H9 (cell line): ENCODE data around the gene VCAN. TPM values are rescaled to one million over a fixed set of nuclear protein-coding genes. Genes with fewer than 3 reads are reported as not detected.

Experiments used
- DNase-seq: peaks from one replicate; pipeline ENCODE4 v3.0.0-alpha.2; 2017
- H2AFZ ChIP-seq: one replicate; pipeline ENCODE4 v1.6.1; 2013; ENCODE audit warnings: mild to moderate bottlenecking, low read length, control low read depth, moderate library complexity
- H2AK5ac ChIP-seq: 2 replicates; pipeline ENCODE4 v1.6.1; 2013; ENCODE audit warnings: low read length, control low read depth, mixed read lengths; ENCODE audit not compliant: insufficient read length
- H2BK120ac ChIP-seq: one replicate; pipeline ENCODE4 v1.6.1; 2013; ENCODE audit warnings: low read depth, mild to moderate bottlenecking, low read length, control low read depth, inconsistent platforms; ENCODE audit not compliant: poor library complexity, severe bottlenecking
- H2BK12ac ChIP-seq: 2 replicates; pipeline ENCODE4 v1.6.1; 2013; ENCODE audit warnings: low read length, control low read depth, mixed read lengths, low read depth; ENCODE audit not compliant: insufficient read length
- H2BK15ac ChIP-seq: 2 replicates; pipeline ENCODE4 v1.6.1; 2013; ENCODE audit warnings: low read depth, low read length, control low read depth
- H2BK20ac ChIP-seq: one replicate; pipeline ENCODE4 v1.6.1; 2013; ENCODE audit warnings: low read depth, mild to moderate bottlenecking, low read length, control low read depth, inconsistent platforms; ENCODE audit not compliant: poor library complexity, severe bottlenecking
- H2BK5ac ChIP-seq: 2 replicates; pipeline ENCODE4 v1.6.1; 2013; ENCODE audit warnings: low read length, control low read depth, mixed read lengths; ENCODE audit not compliant: insufficient read length
- H3K14ac ChIP-seq: 2 replicates; pipeline ENCODE4 v1.6.1; 2013; ENCODE audit warnings: low read length, control low read depth; ENCODE audit not compliant: insufficient read depth
- H3K18ac ChIP-seq: 2 replicates; pipeline ENCODE4 v1.6.1; 2013; ENCODE audit warnings: low read depth, mild to moderate bottlenecking, mixed read lengths, low read length, control low read depth; ENCODE audit not compliant: insufficient read length
- H3K23ac ChIP-seq: 2 replicates; pipeline ENCODE4 v1.6.1; 2013; ENCODE audit warnings: low read length, control low read depth, mixed read lengths, low read depth; ENCODE audit not compliant: insufficient read length
- H3K23me2 ChIP-seq: 2 replicates; pipeline ENCODE4 v1.6.1; 2013; ENCODE audit warnings: low read depth, mild to moderate bottlenecking, mixed read lengths, low read length, control low read depth; ENCODE audit not compliant: insufficient read length, poor library complexity, severe bottlenecking
- H3K27ac ChIP-seq: 2 replicates; pipeline ENCODE4 v1.5.1; 2013; ENCODE audit warnings: low read length, control low read depth, mixed read lengths, low read depth; ENCODE audit not compliant: insufficient read length
- H3K27me3 ChIP-seq: 2 replicates; pipeline ENCODE4 v1.6.1; 2013; ENCODE audit warnings: low read length, control low read depth, inconsistent platforms; ENCODE audit not compliant: insufficient read depth
- H3K4ac ChIP-seq: 2 replicates; pipeline ENCODE4 v1.6.1; 2013; ENCODE audit warnings: low read depth, mild to moderate bottlenecking, control low read depth, inconsistent platforms, low read length, moderate library complexity
- H3K4me1 ChIP-seq: 2 replicates; pipeline ENCODE4 v1.6.1; 2013; ENCODE audit warnings: low read length, control low read depth, inconsistent platforms; ENCODE audit not compliant: insufficient read depth
- H3K4me2 ChIP-seq: 2 replicates; pipeline ENCODE4 v1.6.1; 2013; ENCODE audit warnings: low read length, control low read depth, mixed read lengths; ENCODE audit not compliant: insufficient read length, insufficient read depth
- H3K56ac ChIP-seq: 2 replicates; pipeline ENCODE4 v1.6.1; 2013; ENCODE audit warnings: low read depth, mild to moderate bottlenecking, mixed read lengths, low read length, control low read depth; ENCODE audit not compliant: insufficient read length
- H3K79me1 ChIP-seq: 2 replicates; pipeline ENCODE4 v1.6.1; 2013; ENCODE audit warnings: low read depth, mild to moderate bottlenecking, moderate library complexity, low read length, control low read depth, inconsistent platforms; ENCODE audit not compliant: insufficient read depth, poor library complexity, severe bottlenecking
- H3K79me2 ChIP-seq: 2 replicates; pipeline ENCODE4 v1.6.1; 2013; ENCODE audit warnings: low read length, control low read depth, inconsistent platforms; ENCODE audit not compliant: insufficient read depth
- H3K9ac ChIP-seq: 2 replicates; pipeline ENCODE4 v1.6.1; 2013; ENCODE audit warnings: low read length, control low read depth, mixed read lengths; ENCODE audit not compliant: insufficient read length; ENCODE audit errors: extremely low read depth
- H3K9me3 ChIP-seq: one replicate; pipeline ENCODE4 v1.6.1; 2013; ENCODE audit warnings: low read depth, low read length, inconsistent platforms; ENCODE audit not compliant: control insufficient read depth
- H3T11ph ChIP-seq: one replicate; pipeline ENCODE4 v1.6.1; 2013; ENCODE audit warnings: mild to moderate bottlenecking, low read length, control low read depth, inconsistent platforms
- H4K20me1 ChIP-seq: one replicate; pipeline ENCODE4 v1.6.1; 2013; ENCODE audit not compliant: control insufficient read depth, insufficient read length, insufficient read depth
- H4K5ac ChIP-seq: 2 replicates; pipeline ENCODE4 v1.6.1; 2013; ENCODE audit warnings: low read depth, mild to moderate bottlenecking, mixed read lengths, low read length, control low read depth; ENCODE audit not compliant: insufficient read length
- H4K8ac ChIP-seq: replicated peaks from 2 replicates; pipeline ENCODE4 v1.6.1; 2013; ENCODE audit warnings: low read length, control low read depth, mixed read lengths, low read depth; ENCODE audit not compliant: insufficient read length
- H4K91ac ChIP-seq: 2 replicates; pipeline ENCODE4 v1.6.1; 2013; ENCODE audit warnings: low read depth, mild to moderate bottlenecking, moderate library complexity, mixed read lengths, low read length, control low read depth; ENCODE audit not compliant: insufficient read length
- H3K27ac Mint-ChIP-seq, 3 experiments: 2 replicates in 2 of 3; 3 replicates in 1 of 3; pipeline ENCODE4 v1.8.0; 2020 to 2021; ENCODE audit warnings: mixed read lengths in 3 of 3, mild to moderate bottlenecking in 1 of 3, moderate library complexity in 1 of 3
- H3K27me3 Mint-ChIP-seq: 2 replicates; pipeline ENCODE4 v1.8.0; 2021; ENCODE audit warnings: low read depth, mild to moderate bottlenecking, moderate library complexity, mixed read lengths
- H3K36me3 Mint-ChIP-seq, 3 experiments: 2 replicates in 2 of 3; 3 replicates in 1 of 3; pipeline ENCODE4 v1.8.0; 2020 to 2021; ENCODE audit warnings: low read depth in 3 of 3, mixed read lengths in 3 of 3; ENCODE audit not compliant: insufficient read depth in 1 of 3
- H3K4me1 Mint-ChIP-seq, 2 experiments: 2 replicates each; pipeline ENCODE4 v1.8.0; 2020; ENCODE audit warnings: mixed read lengths in 2 of 2
- H3K4me3 Mint-ChIP-seq, 2 experiments: 2 replicates in 1 of 2; 3 replicates in 1 of 2; pipeline ENCODE4 v1.8.0; 2020 to 2021; ENCODE audit warnings: mild to moderate bottlenecking in 2 of 2, mixed read lengths in 2 of 2, moderate library complexity in 1 of 2
- H3K9me3 Mint-ChIP-seq, 2 experiments: 2 replicates in 1 of 2; 3 replicates in 1 of 2; pipeline ENCODE4 v1.8.0; 2020; ENCODE audit warnings: mild to moderate bottlenecking in 2 of 2, mixed read lengths in 2 of 2, moderate library complexity in 1 of 2
- CTCF ChIP-seq: fragments of 200-600 bp; sonication (generic); conservative IDR thresholded peaks from 3 replicates; pipeline ENCODE4 v1.8.0; 2021; ENCODE audit warnings: antibody characterized with exemption, mild to moderate bottlenecking
- WGBS: extraction: QIAGEN DNeasy Blood & Tissue Kit; methylation state at CpG from one replicate; pipeline ENCODE4 v1.1.7; 2013; ENCODE audit warnings: missing lambda C conversion rate, low lambda C conversion rate, mixed read lengths; ENCODE audit not compliant: insufficient read length; ENCODE audit errors: extremely low coverage; 5-methylcytosine and 5-hydroxymethylcytosine counted together
- total RNA-seq: library from RNA; stranded (reverse); gene quantifications from 2 replicates; pipeline ENCODE4 v1.2.1, GENCODE V29; 2021

The VCAN gene
- total RNA-seq, 1 experiment from 2014 or later, result 278 TPM

- Histone ChIP-seq H4K5ac (no peak overlapping the region), H3K4ac (no peak overlapping the region), H3K4me1 (no peaks in the 10 kb centered on the region), H2BK15ac (no peak overlapping the region), H3K56ac (no peak overlapping the region), H4K20me1 (no peaks in the 10 kb centered on the region), H3K79me2 (no peaks in the 10 kb centered on the region), H2BK20ac (no peak overlapping the region), H3K23ac (no peak overlapping the region), H2BK120ac (no peak overlapping the region), H3K4me2 (no peak overlapping the region), H3T11ph (no peak overlapping the region), H3K18ac (no peak overlapping the region), H3K14ac (no peak overlapping the region), H3K27me3 (no peaks in the 10 kb centered on the region), H3K23me2 (no peaks in the 10 kb centered on the region), H4K8ac (no peak overlapping the region), H2BK5ac (no peak overlapping the region), H2AK5ac (no peak overlapping the region), H3K9me3 (no peaks in the 10 kb centered on the region), H2AFZ (no peak overlapping the region), H3K27ac (no peak overlapping the region), H2BK12ac (no peak overlapping the region), H3K9ac (no peak overlapping the region), H4K91ac (no peak overlapping the region), H3K79me1 (no peaks in the 10 kb centered on the region)
- no peak for TF ChIP-seq CTCF
- peaks cover 10 to 78% (median 38%) of the 10 kb centered on the region in 3 experiments; a peak in 6 of 7 replicates for H3K36me3 Mint-ChIP-seq
- H3K4me1 Mint-ChIP-seq, result no peaks in the 10 kb centered on the region
- H3K27me3 Mint-ChIP-seq, result no peaks in the 10 kb centered on the region
- no peak overlapping the region for H3K27ac Mint-ChIP-seq
- no peaks in the 10 kb centered on the region for H3K9me3 Mint-ChIP-seq
- DNase-seq, result no peak
- H3K4me3 Mint-ChIP-seq, result no peak overlapping the region
- no CpG with 5 or more reads among the region's 4 CpGs for WGBS
These were observed 77.0 kb downstream of the VCAN start for GRCh38 chr5:83548581-83548980.
